ENCODE data around the gene RYR1. TPM values are rescaled to one million over a fixed set of nuclear protein-coding genes. Genes with fewer than 3 reads are reported as not detected.

Gene RYR1
- total and polyA plus RNA-seq, 2 donors (not counting 1 experiment from before 2014, with no cell fraction given): 0.43 to 3.8 TPM

DNA sequence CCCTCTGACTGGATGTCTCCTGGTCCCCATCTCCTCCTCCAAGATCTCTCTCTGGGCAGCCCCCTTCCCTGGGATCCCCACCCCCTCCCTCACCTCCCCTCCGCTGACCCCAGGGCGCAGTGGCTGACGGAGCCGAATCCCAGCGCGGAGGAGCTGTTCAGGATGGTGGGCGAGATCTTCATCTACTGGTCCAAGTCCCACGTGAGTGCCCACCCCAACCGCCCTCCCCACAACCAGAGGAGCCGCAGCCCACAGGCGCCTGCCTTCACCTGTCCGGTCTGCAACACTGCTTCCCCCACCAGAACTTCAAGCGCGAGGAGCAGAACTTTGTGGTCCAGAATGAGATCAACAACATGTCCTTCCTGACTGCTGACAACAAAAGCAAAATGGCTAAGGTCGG, 89.4 kb downstream of the RYR1 start:
- H3K9ac ChIP-seq (ENCODE audit: low read length): no peak overlapping the region
- H3K4me2 ChIP-seq (replicated peaks; ENCODE audit: low read depth, low read length, poor library complexity, severe bottlenecking): no peak overlapping the region
- no peak overlapping the region for H3K27ac ChIP-seq (ENCODE audit: low read length in 2 of 2)
- DNase-seq: no peak
- no peaks in the 10 kb centered on the region for H3K9me3 Mint-ChIP-seq (ENCODE audit: insufficient read depth)
- POLR2A ChIA-PET: interaction anchor here (0.6 kb wide), 1 partner anchor 60 kb away, joined by 6 read pairs; no protein-coding TSS in a partner anchor
- no peaks in the 10 kb centered on the region for H3K9me3 ChIP-seq (ENCODE audit: control extremely low read depth in 1 of 3, control insufficient read depth in 2 of 3, insufficient read depth in 1 of 3, low read length in 2 of 3)
- TF ChIP-seq, protein P1, sequence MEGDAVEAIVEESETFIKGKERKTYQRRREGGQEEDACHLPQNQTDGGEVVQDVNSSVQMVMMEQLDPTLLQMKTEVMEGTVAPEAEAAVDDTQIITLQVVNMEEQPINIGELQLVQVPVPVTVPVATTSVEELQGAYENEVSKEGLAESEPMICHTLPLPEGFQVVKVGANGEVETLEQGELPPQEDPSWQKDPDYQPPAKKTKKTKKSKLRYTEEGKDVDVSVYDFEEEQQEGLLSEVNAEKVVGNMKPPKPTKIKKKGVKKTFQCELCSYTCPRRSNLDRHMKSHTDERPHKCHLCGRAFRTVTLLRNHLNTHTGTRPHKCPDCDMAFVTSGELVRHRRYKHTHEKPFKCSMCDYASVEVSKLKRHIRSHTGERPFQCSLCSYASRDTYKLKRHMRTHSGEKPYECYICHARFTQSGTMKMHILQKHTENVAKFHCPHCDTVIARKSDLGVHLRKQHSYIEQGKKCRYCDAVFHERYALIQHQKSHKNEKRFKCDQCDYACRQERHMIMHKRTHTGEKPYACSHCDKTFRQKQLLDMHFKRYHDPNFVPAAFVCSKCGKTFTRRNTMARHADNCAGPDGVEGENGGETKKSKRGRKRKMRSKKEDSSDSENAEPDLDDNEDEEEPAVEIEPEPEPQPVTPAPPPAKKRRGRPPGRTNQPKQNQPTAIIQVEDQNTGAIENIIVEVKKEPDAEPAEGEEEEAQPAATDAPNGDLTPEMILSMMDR (IDR thresholded peaks at IDR 0.05): no peak
- TF ChIP-seq EZH2 (IDR thresholded peaks at IDR 0.05; ENCODE audit: borderline replicate concordance, insufficient read depth, low read depth, low read length, poor library complexity, severe bottlenecking): no peak
- no peak overlapping the region for H3K27ac Mint-ChIP-seq
- H3K27me3 Mint-ChIP-seq: peaks cover 8% of the 10 kb centered on the region
- no peaks in the 10 kb centered on the region for H3K79me2 ChIP-seq (ENCODE audit: control insufficient read depth, insufficient read depth, low read length)
- intact Hi-C loops (cut with micrococcal nuclease): no loop called here
- CTCF ChIA-PET: no interaction called here
- H4K20me1 ChIP-seq (ENCODE audit: control insufficient read depth, insufficient read depth, low read length, poor library complexity, severe bottlenecking): no peaks in the 10 kb centered on the region
- no peaks in the 10 kb centered on the region for H3K4me1 Mint-ChIP-seq
- no peak overlapping the region for H3K4me3 ChIP-seq (ENCODE audit: control extremely low read depth in 1 of 5, extremely low read depth in 1 of 5, insufficient read depth in 1 of 5, low read depth in 2 of 5, low read length in 4 of 5)
- no peak overlapping the region for H3K4me3 Mint-ChIP-seq
- no peaks in the 10 kb centered on the region for H3K4me1 ChIP-seq (ENCODE audit: control insufficient read depth in 2 of 2, insufficient read depth in 2 of 2, low read length in 2 of 2)
- no peak overlapping the region for H2AFZ ChIP-seq (ENCODE audit: insufficient read depth, low read depth, low read length, poor library complexity, severe bottlenecking)
- no peaks in the 10 kb centered on the region for H3K27me3 ChIP-seq (replicated peaks in 1 of 4; ENCODE audit: control extremely low read depth in 1 of 4, control insufficient read depth in 3 of 4, insufficient read depth in 4 of 4, low read length in 3 of 4)
- no peaks in the 10 kb centered on the region for H3K36me3 ChIP-seq (replicated peaks in 1 of 2; ENCODE audit: control extremely low read depth in 1 of 2, control insufficient read depth in 1 of 2, extremely low read depth in 1 of 2, insufficient read depth in 2 of 2, low read length in 1 of 2)
- 93% methylated on average over 15 of the region's 15 CpGs for WGBS (ENCODE audit: insufficient coverage)
- ATAC-seq (ENCODE audit: low read depth): no peak

DNA sequence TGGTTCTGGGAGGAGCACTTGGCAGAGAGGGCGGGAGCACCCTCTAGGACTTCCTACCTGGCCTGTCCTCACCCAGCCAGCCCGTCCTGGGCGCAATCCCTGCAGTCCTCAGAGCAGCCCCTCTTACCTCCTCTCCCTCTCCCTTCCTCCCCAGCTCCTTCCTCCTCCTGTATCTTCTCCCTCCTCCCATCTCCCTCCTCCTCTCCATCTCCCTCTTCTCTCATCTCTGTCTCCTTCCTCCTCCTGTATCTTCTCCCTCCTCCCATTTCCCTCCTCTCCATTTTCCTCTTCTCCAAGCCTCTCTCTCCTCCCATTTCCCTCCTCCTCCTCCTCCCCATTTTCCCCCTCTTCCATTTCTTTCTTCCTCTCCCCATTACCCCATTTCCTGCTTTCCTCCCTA, 89.8 kb downstream of the RYR1 start:
- no peaks in the 10 kb centered on the region for H3K36me3 ChIP-seq (replicated peaks in 1 of 2; ENCODE audit: control extremely low read depth in 1 of 2, control insufficient read depth in 1 of 2, extremely low read depth in 1 of 2, insufficient read depth in 2 of 2, low read length in 1 of 2)
- no peaks in the 10 kb centered on the region for H3K27me3 ChIP-seq (replicated peaks in 1 of 4; ENCODE audit: control extremely low read depth in 1 of 4, control insufficient read depth in 3 of 4, insufficient read depth in 4 of 4, low read length in 3 of 4)
- no peak overlapping the region for H3K4me3 ChIP-seq (ENCODE audit: control extremely low read depth in 1 of 5, extremely low read depth in 1 of 5, insufficient read depth in 1 of 5, low read depth in 2 of 5, low read length in 4 of 5)
- no peaks in the 10 kb centered on the region for H4K20me1 ChIP-seq (ENCODE audit: control insufficient read depth, insufficient read depth, low read length, poor library complexity, severe bottlenecking)
- H3K27ac ChIP-seq (ENCODE audit: low read length in 2 of 2): no peak overlapping the region
- H2AFZ ChIP-seq (ENCODE audit: insufficient read depth, low read depth, low read length, poor library complexity, severe bottlenecking): no peak overlapping the region
- H3K9me3 ChIP-seq (ENCODE audit: control extremely low read depth in 1 of 3, control insufficient read depth in 2 of 3, insufficient read depth in 1 of 3, low read length in 2 of 3): no peaks in the 10 kb centered on the region
- TF ChIP-seq, protein P1 (IDR thresholded peaks at IDR 0.05): no peak
- no peak for TF ChIP-seq EZH2 (IDR thresholded peaks at IDR 0.05; ENCODE audit: borderline replicate concordance, insufficient read depth, low read depth, low read length, poor library complexity, severe bottlenecking)
- Mint-ChIP-seq H3K4me1 (no peaks in the 10 kb centered on the region), H3K27me3 (peaks cover 8% of the 10 kb centered on the region), H3K9me3 (ENCODE audit: insufficient read depth) (no peaks in the 10 kb centered on the region), H3K4me3 (no peak overlapping the region), H3K27ac (no peak overlapping the region)
- H3K9ac ChIP-seq (ENCODE audit: low read length): no peak overlapping the region
- CTCF ChIA-PET: no interaction called here
- intact Hi-C loops (cut with micrococcal nuclease): no loop called here
- WGBS (ENCODE audit: insufficient coverage): 84% methylated on average over 3 of the region's 3 CpGs
- no peaks in the 10 kb centered on the region for H3K79me2 ChIP-seq (ENCODE audit: control insufficient read depth, insufficient read depth, low read length)
- no peaks in the 10 kb centered on the region for H3K4me1 ChIP-seq (ENCODE audit: control insufficient read depth in 2 of 2, insufficient read depth in 2 of 2, low read length in 2 of 2)
- H3K4me2 ChIP-seq (replicated peaks; ENCODE audit: low read depth, low read length, poor library complexity, severe bottlenecking): no peak overlapping the region
- POLR2A ChIA-PET: interaction anchor here (0.6 kb wide), 1 partner anchor 60 kb away, joined by 6 read pairs; no protein-coding TSS in a partner anchor
- DNase-seq: no peak
- no peak for ATAC-seq (ENCODE audit: low read depth)

All from B cell (primary cell).